Measurements from ENCODE around the gene OR10A6.

OR10A6 gene

DNA sequence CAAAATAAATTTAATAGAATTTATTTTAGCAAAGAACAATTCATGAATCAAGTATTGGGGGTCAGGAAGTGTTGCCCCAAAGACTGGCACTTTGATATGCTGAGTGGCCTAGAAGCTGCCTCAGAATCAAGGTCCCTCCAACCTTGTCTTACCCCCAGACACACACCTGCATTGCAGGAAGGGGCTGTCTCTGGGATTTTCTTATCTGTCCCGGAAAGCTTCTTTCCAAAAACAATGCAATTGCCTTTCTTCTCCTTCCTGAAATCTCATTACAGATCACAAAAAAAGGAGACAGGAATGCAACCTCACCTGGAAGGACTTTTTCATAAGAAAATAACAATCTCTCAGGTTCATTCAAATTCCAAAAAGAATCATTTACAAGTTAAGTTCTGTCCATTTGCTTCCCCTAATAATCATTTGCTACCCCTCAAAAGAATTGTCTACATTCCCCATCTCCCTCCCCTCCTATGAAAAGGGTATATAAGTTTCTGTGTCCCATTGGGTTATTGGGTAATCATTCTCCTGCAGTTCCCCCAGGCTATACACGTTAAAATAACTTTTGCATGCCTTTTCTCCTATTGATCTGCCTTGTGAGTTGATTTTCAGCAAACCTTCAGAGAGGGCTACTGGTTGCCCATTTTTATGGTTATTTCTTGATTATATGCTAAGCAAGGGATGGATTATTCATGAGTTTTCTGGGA lies 21.3 kb downstream of the OR10A6 start:
- no peak for DNase-seq (ENCODE audit: low spot score)

DNA sequence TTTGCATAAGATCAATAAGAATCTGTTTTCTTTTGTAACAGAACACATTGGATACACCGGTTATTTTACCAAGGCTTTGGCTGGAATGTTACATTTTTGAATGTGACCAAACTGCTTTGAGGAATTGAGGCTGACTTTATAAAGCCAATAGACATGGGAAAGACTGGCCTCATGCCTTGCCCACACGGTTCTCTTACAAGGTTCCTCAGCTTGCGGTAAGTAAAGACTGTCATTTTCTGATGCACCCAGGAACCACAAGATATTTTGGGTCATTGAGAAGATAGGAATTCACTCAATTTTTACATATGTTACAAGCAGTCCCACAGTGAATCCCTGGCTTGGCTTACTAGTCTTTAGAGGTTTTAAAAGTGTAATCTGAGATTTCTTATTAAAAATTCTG lies 23.9 kb downstream of the OR10A6 start:
- no peak for DNase-seq (ENCODE audit: low spot score)

- DNase-seq (ENCODE audit: low spot score) = no peak
Observed at GRCh38 chr11:7906481-7906880, 24.6 kb downstream of the OR10A6 start.

DNA sequence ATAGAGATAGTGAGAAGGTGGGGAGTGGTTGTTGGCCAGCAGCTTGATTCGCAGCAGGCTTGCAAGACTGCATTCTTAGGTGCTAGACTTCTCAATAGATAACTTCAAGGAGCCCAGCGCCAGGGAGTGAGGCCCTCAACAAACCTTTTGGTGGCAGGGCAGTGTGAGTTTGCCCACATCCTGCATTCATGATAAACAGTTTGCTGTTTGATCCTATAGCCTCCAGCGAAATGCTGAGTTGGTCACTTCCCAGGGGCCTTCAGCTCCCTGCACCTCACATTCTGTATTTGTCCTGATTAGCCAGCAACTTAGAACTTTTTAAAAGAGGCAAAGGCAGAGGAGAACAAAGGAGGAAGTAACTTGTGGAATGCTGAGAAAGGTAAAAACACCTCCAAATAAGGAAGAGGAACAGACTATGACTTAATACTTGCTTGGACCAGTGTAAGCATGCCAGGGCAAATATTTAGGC lies 25.1 kb downstream of the OR10A6 start:
- no peak for DNase-seq (ENCODE audit: low spot score)

- DNase-seq (ENCODE audit: low spot score) = no peak
Observed at GRCh38 chr11:7905549-7905948, 25.5 kb downstream of the OR10A6 start.

DNA sequence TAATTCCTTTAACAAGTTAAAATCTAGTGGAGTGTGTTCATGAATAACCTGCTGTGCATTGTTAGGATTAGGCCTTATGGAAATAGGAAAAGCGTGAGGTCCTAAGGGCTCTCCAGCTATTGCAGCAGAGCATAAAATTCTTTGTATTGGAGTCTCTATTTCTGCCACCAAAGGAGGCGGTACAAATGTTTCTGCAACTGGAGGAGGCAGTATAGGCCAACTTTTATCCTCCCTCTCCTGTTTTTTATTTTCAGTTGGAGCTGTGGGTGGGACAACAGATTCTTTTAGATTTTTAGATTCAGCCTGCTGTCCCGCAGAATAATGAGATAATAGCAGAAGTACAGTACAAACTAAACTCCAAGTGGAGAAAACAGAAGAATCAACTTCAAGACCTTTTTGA lies 26.2 kb downstream of the OR10A6 start:
- DNase-seq (ENCODE audit: low spot score) = no peak

- no peak for DNase-seq (ENCODE audit: low spot score)
Observed at GRCh38 chr11:7903940-7904339, 27.1 kb downstream of the OR10A6 start.

GRCh38 chr11:7901319-7901854 lies 29.7 kb downstream of the OR10A6 start:
- DNase-seq (ENCODE audit: low spot score) = no peak

GRCh38 chr11:7900686-7901085 lies 30.4 kb downstream of the OR10A6 start:
- no peak for DNase-seq (ENCODE audit: low spot score)

DNA sequence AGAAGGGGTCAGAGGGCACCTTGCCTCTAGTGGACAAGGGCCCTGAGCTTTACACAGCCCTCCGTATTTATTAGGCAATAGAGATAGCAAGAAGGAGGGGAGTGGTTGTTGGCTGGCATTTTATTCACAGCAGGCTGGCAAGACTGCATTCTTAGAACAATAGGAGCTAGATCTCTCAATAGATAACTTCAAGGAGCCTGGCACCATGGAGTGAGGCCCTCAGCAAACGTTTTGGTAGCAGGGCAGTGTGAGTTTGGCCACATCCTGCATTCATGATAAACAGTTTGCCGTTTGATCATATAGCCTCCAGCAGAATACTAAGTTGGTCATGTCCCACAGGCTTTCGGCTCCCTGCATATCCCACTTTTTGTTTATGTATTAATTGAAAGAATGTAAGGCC lies 31.6 kb downstream of the OR10A6 start:
- DNase-seq (ENCODE audit: low spot score) = no peak

- no peak for DNase-seq (ENCODE audit: low spot score)
Observed at GRCh38 chr11:7898666-7899283, 32.3 kb downstream of the OR10A6 start.

- no peak for DNase-seq (ENCODE audit: low spot score)
Observed at GRCh38 chr11:7896009-7896785, 34.9 kb downstream of the OR10A6 start.

DNA sequence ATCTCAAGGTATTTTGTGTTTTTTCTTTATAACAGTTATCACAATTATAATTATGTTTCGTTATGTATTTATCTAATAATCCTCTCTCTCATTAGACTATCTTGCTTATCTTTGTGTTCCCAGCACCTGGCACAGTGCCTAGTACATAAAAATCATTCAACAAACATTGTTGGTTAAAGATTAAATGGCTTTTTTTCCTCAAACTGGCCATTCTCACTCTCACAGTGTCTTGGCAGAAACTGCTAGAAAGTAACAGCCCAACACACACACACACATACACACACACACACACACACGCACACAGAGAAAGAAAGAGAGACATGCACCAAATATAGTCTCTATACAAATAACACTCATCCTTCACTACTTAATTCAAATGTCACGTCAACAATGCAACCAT lies 36.8 kb downstream of the OR10A6 start:
- DNase-seq (ENCODE audit: low spot score) = no peak

- DNase-seq (ENCODE audit: low spot score) = no peak
Observed at GRCh38 chr11:7893796-7894195, 37.3 kb downstream of the OR10A6 start.

GRCh38 chr11:7892840-7893254 lies 38.2 kb downstream of the OR10A6 start:
- peak; percentile 19 for DNase-seq (ENCODE audit: low spot score)

DNA sequence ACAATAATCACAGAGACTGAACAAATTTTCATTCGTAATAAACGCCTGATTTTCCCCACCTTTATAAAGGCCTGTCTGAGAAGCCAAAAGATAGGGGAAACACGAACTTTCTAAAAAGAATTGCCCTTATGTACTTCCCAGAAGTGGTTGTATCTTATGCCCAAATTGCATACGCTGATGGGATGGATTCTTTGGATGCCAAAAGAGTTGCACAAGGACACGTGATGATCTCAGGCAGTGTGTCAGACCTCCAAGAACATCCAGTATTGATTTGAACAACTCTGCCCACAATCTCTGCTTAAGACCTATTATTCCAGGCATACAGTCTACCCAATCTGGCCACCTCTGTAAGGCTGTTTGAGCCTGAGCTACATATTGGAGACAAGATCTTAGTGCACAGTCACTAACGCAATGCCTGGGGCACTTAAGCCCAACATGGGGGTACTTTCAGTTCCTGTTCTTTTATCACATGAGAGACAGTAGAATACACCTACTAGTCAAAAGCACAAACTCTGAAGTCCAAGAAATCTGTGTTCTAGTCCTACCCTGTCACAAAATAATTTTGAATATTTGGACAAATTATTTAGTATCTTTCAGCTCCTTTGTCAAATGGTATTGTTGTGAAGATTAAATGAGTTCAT lies 38.9 kb downstream of the OR10A6 start:
- no peak for DNase-seq (ENCODE audit: low spot score)

- DNase-seq (ENCODE audit: low spot score) = no peak
Observed at GRCh38 chr11:7890417-7891172, 40.5 kb downstream of the OR10A6 start.

GRCh38 chr11:7889985-7890384 lies 41.1 kb downstream of the OR10A6 start:
- DNase-seq (ENCODE audit: low spot score) = no peak

DNA sequence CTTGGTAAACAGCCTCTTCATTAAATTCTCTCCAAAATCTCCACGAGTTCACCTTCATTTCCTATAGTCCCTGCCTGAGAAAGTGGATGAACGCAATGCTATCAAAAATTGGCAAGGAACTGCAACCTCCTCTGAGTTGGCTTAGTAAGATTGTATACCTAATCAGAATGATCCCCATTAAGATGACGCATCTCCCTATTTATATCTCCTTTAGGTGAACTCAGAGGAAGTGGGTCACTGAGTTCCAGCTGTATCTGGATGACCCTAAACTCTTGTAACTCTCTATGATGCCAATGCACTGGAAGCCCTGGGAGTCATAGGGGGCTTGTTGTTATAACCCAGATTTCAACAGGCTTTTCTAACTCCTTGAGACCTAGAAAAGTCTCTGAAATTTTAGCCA lies 48.2 kb downstream of the OR10A6 start:
- no peak for DNase-seq (ENCODE audit: low spot score)

All from HuH-7.5 (cell line).